ENCODE measurements around the gene POU5F2.
A peak's percentile ranks its signal among the peaks of the same experiment; 100 is the strongest.

The POU5F2 gene, protein sequence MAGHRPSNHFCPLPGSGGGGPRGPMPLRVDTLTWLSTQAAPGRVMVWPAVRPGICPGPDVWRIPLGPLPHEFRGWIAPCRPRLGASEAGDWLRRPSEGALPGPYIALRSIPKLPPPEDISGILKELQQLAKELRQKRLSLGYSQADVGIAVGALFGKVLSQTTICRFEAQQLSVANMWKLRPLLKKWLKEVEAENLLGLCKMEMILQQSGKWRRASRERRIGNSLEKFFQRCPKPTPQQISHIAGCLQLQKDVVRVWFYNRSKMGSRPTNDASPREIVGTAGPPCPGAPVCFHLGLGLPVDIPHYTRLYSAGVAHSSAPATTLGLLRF

DNA sequence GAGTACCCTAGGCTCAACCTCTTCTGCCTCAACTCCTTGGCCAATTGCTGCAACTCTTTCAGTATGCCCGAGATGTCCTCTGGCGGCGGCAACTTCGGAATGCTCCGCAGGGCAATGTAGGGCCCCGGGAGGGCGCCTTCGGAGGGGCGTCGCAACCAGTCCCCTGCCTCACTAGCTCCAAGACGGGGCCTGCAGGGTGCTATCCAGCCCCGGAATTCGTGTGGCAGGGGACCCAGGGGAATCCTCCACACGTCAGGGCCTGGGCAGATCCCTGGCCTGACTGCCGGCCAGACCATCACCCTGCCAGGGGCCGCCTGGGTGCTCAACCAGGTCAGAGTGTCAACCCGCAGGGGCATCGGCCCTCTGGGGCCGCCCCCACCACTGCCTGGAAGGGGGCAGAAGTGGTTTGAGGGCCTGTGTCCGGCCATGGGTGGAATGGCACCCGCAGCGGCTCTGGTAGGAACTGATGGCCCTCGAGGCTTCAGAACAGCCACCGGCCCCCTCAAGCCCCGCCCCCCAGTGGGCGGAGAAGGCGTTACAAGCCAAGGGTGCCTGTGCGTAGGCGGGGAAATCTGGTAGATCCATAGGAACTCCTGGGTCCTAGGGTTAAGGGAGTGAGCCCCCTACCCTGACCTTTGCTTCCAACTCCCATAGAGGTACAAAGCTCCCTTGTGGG, at the start of gene POU5F2:
Gene POU5F2 (minus strand): TSS at position 465 of the 676 bp plus-strand sequence. CDS start 37 bp downstream, at position 428.
- TF ChIP-seq JUND (IDR thresholded peaks at IDR 0.05; ENCODE audit: low read depth) = no peak
- in situ Hi-C loops (cut with HindIII; ENCODE audit: low pct_unique_long_range_greater_than_20kb, low sequenced_read_pairs) = no loop called here
- DNase-seq (ENCODE audit: low read depth in 1 of 2, low spot score in 1 of 2) = no peak

DNA sequence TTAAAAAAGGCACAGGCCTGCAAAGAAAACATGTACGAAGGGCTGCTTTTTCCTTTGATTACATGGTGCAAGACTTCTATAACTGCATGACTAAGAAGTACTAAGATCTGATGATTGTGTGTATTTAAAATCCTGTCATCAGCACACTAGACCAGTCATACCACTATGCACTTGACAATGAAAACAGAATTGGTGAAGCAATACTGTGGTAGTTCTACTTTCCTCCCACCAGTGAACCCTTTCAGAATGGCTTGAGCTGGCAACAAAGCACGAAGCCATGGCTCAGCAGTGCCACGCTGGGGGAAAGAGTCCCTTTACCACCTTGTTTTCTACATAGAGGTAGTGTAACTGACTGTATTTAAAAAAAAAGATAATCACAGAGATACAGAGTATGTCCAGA, 49.0 kb upstream of the POU5F2 start:
- in situ Hi-C loops (cut with HindIII; ENCODE audit: low pct_unique_long_range_greater_than_20kb, low sequenced_read_pairs) = no loop called here
- no peak for TF ChIP-seq JUND (IDR thresholded peaks at IDR 0.05; ENCODE audit: low read depth)
- DNase-seq (ENCODE audit: low read depth in 1 of 2, low spot score in 1 of 2) = peak in 1 of 2 experiments; percentile 57

DNA sequence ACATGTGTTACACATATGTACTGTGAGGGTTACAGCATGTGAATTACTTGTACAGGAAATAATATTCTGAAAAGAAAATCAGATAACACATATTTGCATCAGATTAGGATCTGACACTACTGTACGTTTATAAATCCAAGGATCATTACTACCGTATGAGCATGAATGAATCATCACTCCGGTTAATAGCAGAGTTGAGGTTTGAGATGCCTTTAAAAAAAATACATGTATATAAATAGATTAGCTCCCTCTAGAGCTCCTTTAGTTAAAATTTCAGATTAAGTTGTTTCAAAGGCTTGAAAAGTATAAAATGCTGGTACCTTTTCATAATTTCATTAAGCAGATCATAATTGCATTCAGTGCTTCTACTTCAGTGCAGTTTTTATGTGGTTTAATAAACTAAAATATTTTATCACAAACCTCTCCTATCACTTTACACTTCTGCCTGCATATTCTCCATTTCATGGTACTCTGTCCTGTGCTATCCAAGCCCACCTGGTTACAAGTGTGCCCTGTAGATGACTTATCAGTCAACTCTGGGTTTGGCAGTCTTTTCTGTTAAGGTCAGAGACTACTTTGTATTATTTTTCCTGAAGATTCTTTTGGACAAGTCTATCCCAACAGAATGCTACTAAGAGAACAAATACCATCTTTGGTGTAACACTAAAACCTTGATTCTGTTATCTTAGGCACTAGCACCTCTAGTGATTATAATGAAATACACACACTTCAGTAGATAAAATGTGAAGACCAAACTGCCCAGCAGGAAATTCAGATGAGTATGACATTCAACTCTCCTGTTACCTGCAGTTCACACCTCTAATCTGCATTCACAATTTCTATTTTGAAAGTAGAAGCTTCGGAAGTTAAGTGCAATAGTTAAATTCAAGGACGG, 48.0 kb upstream of the POU5F2 start:
- in situ Hi-C loops (cut with HindIII; ENCODE audit: low pct_unique_long_range_greater_than_20kb, low sequenced_read_pairs) = no loop called here
- no peak for TF ChIP-seq JUND (IDR thresholded peaks at IDR 0.05; ENCODE audit: low read depth)
- DNase-seq (ENCODE audit: low read depth in 1 of 2, low spot score in 1 of 2) = no peak

DNA sequence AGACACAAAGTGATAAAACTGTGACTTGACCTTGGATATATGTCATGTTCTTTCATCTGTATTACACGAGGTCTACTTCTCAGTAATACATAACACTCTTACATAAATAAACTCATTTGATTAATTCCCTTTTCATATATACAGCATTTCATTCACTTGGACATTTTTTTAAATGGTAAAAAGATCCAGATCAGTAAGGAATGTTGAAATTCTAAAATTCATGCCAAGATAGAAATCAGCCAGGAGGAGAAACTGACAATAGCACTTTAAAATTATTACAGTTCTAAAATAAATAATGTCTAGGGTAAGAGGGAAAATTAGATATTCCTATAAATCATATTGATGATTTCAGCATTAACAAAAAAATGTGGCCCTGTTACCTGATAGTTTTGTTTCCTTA, 46.2 kb upstream of the POU5F2 start:
- TF ChIP-seq JUND (IDR thresholded peaks at IDR 0.05; ENCODE audit: low read depth) = no peak
- DNase-seq (ENCODE audit: low read depth in 1 of 2, low spot score in 1 of 2) = no peak
- in situ Hi-C loops (cut with HindIII; ENCODE audit: low pct_unique_long_range_greater_than_20kb, low sequenced_read_pairs) = no loop called here

DNA sequence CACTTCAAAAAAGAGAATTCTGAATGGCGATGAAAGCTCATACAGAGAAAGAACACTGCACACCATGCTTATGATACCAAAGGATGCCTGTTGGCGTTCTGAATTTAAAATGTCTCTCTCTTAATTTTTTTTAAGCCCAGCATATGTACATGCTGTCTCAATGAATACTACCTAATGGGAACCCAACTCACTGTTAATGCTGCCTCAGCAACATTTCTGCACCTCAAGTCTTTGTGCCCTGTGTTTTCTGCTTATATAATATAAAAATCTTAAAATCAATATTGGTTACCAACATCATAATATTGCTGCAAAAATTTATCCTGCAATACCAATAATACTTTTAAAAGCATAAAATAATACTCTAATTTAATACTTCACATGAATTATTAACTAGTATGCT, 44.1 kb upstream of the POU5F2 start:
- in situ Hi-C loops (cut with HindIII; ENCODE audit: low pct_unique_long_range_greater_than_20kb, low sequenced_read_pairs) = no loop called here
- DNase-seq (ENCODE audit: low read depth in 1 of 2, low spot score in 1 of 2) = no peak
- no peak for TF ChIP-seq JUND (IDR thresholded peaks at IDR 0.05; ENCODE audit: low read depth)

DNA sequence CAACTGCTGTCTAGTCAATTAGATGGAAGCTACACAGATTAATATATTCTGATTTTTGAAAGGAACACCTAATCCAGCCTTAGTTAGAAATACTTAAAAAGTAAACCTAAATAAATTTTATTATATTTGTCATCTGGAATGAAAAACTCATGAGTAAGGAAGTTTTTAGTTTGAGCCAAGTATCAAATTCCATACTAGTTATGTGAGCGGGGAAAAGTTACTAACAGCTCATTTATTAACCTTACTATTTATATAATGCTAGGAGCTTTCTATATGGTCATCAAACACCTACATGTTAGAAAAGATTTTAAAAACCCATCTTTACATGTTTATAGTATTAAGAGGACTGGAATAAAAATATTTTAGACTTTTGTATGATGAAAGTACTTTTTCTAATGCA, 41.6 kb upstream of the POU5F2 start:
- no peak for TF ChIP-seq JUND (IDR thresholded peaks at IDR 0.05; ENCODE audit: low read depth)
- in situ Hi-C loops (cut with HindIII; ENCODE audit: low pct_unique_long_range_greater_than_20kb, low sequenced_read_pairs) = no loop called here
- DNase-seq (ENCODE audit: low read depth in 1 of 2, low spot score in 1 of 2) = no peak

DNA sequence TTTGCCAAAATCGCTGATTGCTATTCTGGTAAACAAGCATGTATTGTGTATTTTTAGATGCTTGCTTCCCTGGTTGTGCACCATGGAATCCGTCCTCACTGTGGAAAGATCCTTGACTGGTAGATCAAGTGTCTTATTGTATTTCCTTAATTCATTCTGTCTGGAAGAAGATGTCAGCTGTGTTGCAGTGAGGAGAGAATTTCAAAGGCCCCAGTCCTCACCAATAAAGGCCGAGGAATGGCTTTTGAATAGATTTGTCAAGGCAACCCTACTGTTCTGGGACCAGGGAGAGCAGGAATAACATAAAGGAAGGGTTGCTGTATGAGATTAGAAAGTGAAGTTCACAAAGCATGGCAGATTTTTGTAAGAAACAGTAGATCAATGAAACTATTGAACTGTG, 36.2 kb upstream of the POU5F2 start:
- in situ Hi-C loops (cut with HindIII; ENCODE audit: low pct_unique_long_range_greater_than_20kb, low sequenced_read_pairs) = no loop called here
- no peak for TF ChIP-seq JUND (IDR thresholded peaks at IDR 0.05; ENCODE audit: low read depth)
- no peak for DNase-seq (ENCODE audit: low read depth in 1 of 2, low spot score in 1 of 2)

DNA sequence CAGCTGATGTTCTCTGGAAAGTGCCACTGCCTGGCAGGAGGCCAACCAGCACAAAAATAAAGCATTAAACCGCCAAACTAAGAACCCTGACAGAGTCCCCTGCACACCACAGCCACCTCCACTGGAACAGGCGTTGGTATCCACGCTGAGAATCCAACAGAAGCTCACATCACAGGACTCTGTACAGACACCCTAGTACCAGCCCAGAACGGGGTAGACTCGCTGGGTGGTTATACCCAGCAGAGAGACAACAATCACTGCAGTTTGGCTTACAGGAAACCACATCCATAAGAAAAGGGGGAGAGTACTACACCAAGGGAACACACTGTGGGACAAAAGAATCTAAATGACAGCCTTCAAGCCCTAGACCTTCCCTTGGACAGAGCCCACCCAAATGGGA, 15.0 kb upstream of the POU5F2 start:
- in situ Hi-C loops (cut with HindIII; ENCODE audit: low pct_unique_long_range_greater_than_20kb, low sequenced_read_pairs) = no loop called here
- no peak for TF ChIP-seq JUND (IDR thresholded peaks at IDR 0.05; ENCODE audit: low read depth)
- DNase-seq (ENCODE audit: low read depth in 1 of 2, low spot score in 1 of 2) = no peak

DNA sequence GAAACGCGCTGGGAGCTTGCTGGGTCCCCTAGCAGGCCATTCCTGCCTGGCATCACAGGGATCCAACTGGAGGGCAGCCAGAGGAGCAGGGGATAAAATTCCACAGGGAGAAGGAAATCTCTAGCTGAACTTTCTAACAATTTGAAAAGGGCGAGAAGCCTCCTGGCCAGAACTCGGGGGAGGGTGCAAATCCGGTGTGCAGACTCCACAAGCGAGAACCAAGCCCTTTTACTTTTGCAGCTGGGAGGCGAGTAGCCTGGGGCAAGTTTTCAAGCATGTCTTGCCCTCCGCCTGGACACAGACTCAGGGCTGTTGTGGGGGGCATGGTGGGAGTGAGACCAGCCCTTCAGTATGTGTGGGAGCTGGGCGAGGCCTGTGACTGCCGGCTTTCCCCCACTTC, 14.3 kb upstream of the POU5F2 start:
- no peak for DNase-seq (ENCODE audit: low read depth in 1 of 2, low spot score in 1 of 2)
- in situ Hi-C loops (cut with HindIII; ENCODE audit: low pct_unique_long_range_greater_than_20kb, low sequenced_read_pairs) = no loop called here
- TF ChIP-seq JUND (IDR thresholded peaks at IDR 0.05; ENCODE audit: low read depth) = no peak

DNA sequence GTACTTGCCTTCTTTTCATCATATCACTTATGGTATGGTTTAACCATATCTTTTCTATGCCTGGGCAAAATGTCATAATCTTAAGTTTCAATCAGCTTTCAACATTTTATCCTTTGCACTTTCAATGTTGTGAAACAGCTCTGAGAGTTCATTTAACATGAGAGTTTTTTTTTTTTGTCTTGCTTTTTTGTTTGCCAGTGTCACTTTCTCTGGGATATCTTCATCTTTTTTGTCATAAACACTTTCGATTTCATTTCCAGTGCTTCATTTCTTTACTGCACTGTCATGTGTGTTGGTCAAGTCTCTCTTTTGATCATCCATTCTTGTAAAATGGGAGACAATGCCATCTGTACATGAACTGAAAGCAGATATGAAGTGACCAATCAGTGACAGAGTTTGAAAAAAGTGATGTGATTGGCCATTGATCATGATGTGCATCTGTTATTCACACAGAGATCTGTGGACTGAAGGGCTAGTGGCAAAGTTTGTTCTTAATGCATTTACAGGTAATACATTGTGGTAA, 7.5 kb upstream of the POU5F2 start:
- in situ Hi-C loops (cut with HindIII; ENCODE audit: low pct_unique_long_range_greater_than_20kb, low sequenced_read_pairs) = no loop called here
- DNase-seq (ENCODE audit: low read depth in 1 of 2, low spot score in 1 of 2) = no peak
- TF ChIP-seq JUND (IDR thresholded peaks at IDR 0.05; ENCODE audit: low read depth) = no peak

DNA sequence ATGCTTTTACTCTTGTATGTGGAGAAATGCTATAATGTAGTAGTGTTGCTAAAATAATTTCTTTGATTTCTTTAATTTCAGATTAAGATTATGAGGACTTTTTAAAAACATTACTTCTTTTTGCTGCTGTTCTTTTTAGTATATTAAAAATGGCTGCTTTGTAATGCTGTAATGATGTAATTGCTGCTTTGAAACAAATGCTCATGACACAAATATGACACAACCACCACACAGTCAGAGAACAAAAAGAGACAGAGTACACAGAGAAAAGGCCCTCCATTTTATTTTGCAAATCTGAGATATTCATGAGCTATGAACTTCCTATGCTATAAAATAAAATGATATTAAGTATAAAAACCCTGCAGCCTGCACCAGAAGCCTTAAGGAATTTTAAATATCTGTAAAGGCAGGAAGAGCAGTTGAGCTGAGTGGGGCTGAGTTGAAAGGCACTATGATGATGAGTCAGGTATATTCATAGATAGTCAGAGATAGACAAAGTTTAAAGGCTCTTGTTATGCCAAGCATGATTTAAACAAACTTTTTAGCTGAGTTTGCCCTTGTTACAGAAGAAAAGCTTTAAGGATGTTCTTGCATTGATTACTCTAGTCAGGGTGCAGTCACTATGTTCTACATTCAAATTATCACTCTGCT, 5.1 kb upstream of the POU5F2 start:
- DNase-seq (ENCODE audit: low read depth in 1 of 2, low spot score in 1 of 2) = no peak
- TF ChIP-seq JUND (IDR thresholded peaks at IDR 0.05; ENCODE audit: low read depth) = no peak
- in situ Hi-C loops (cut with HindIII; ENCODE audit: low pct_unique_long_range_greater_than_20kb, low sequenced_read_pairs) = no loop called here

DNA sequence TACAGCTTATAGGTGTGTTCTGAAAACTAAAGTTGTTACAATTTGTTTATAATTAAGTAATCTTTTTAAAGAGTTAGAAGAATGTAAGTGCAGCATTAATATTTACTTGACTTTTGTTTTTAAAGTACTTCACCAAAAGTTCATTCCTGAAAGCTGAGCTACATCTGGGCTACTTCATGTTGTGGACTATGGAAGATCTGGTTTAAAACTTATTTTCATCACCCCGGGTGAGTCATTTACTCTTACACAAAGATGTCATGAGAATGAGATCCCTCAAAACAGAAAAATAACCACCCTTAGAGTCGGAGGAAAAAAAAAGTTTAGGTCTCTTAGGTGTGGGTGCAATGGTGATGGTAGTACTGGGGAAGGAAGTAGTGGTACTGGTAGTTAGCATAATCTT, 5.1 kb downstream of the POU5F2 start:
- DNase-seq (ENCODE audit: low read depth in 1 of 2, low spot score in 1 of 2) = no peak
- no peak for TF ChIP-seq JUND (IDR thresholded peaks at IDR 0.05; ENCODE audit: low read depth)
- in situ Hi-C loops (cut with HindIII; ENCODE audit: low pct_unique_long_range_greater_than_20kb, low sequenced_read_pairs) = no loop called here

Measured in T47D (cell line).